Rectal smooth muscle tissue (tissue), 1 donor: ENCODE data around the gene TPCN1.

ENCODE experiments used
- H3K27ac ChIP-seq: one replicate; pipeline ENCODE4 v1.7.0; 2013; ENCODE audit warnings: low read depth, low read length, inconsistent platforms
- H3K27me3 ChIP-seq: one replicate; pipeline ENCODE4 v1.7.0; 2013; ENCODE audit warnings: low read length; ENCODE audit not compliant: control insufficient read depth, insufficient read depth
- H3K36me3 ChIP-seq: one replicate; pipeline ENCODE4 v1.7.0; 2013; ENCODE audit warnings: low read length; ENCODE audit not compliant: control insufficient read depth, insufficient read depth
- H3K4me1 ChIP-seq: one replicate; pipeline ENCODE4 v1.7.0; 2013; ENCODE audit warnings: low read length; ENCODE audit not compliant: control insufficient read depth, insufficient read depth
- H3K4me3 ChIP-seq: one replicate; pipeline ENCODE4 v1.7.0; 2013; ENCODE audit warnings: low read length
- H3K9ac ChIP-seq: one replicate; pipeline ENCODE4 v1.7.0; 2013; ENCODE audit warnings: low read length

TPCN1 gene

GRCh38 chr12:113266106-113266895, 45.0 kb downstream of the TPCN1 start:
- H3K27me3 ChIP-seq = no peaks in the 10 kb centered on the region
- H3K4me3 ChIP-seq = no peak overlapping the region
- H3K9ac ChIP-seq = no peak overlapping the region
- no peaks in the 10 kb centered on the region for H3K4me1 ChIP-seq
- H3K36me3 ChIP-seq = peaks cover 11% of the 10 kb centered on the region
- H3K27ac ChIP-seq = no peak overlapping the region

- H3K36me3 ChIP-seq = peaks cover 11% of the 10 kb centered on the region
- H3K27me3 ChIP-seq = no peaks in the 10 kb centered on the region
- H3K4me1 ChIP-seq = no peaks in the 10 kb centered on the region
- H3K4me3 ChIP-seq = no peak overlapping the region
- no peak overlapping the region for H3K9ac ChIP-seq
- no peak overlapping the region for H3K27ac ChIP-seq
These were observed 46.4 kb downstream of the TPCN1 start for GRCh38 chr12:113267621-113268020.

GRCh38 chr12:113268136-113268535, 46.9 kb downstream of the TPCN1 start:
- Histone ChIP-seq H3K27ac (no peak overlapping the region), H3K9ac (no peak overlapping the region), H3K27me3 (no peaks in the 10 kb centered on the region), H3K36me3 (peaks cover 11% of the 10 kb centered on the region), H3K4me1 (no peaks in the 10 kb centered on the region), H3K4me3 (no peak overlapping the region)

GRCh38 chr12:113268621-113269020, 47.4 kb downstream of the TPCN1 start:
- H3K36me3 ChIP-seq = peaks cover 15% of the 10 kb centered on the region
- no peak overlapping the region for H3K27ac ChIP-seq
- H3K4me3 ChIP-seq = no peak overlapping the region
- no peaks in the 10 kb centered on the region for H3K27me3 ChIP-seq
- H3K9ac ChIP-seq = no peak overlapping the region
- no peaks in the 10 kb centered on the region for H3K4me1 ChIP-seq

- Histone ChIP-seq H3K36me3 (peaks cover 16% of the 10 kb centered on the region), H3K4me3 (no peak overlapping the region), H3K27ac (no peak overlapping the region), H3K9ac (no peak overlapping the region), H3K4me1 (no peaks in the 10 kb centered on the region), H3K27me3 (no peaks in the 10 kb centered on the region)
These were observed 48.1 kb downstream of the TPCN1 start for GRCh38 chr12:113269257-113269943.

- no peaks in the 10 kb centered on the region for H3K4me1 ChIP-seq
- no peak overlapping the region for H3K4me3 ChIP-seq
- H3K9ac ChIP-seq = no peak overlapping the region
- no peaks in the 10 kb centered on the region for H3K27me3 ChIP-seq
- H3K27ac ChIP-seq = no peak overlapping the region
- peaks cover 21% of the 10 kb centered on the region for H3K36me3 ChIP-seq
These were observed 49.4 kb downstream of the TPCN1 start for GRCh38 chr12:113270709-113271009.

- Histone ChIP-seq H3K9ac (no peak overlapping the region), H3K4me3 (no peak overlapping the region), H3K27me3 (no peaks in the 10 kb centered on the region), H3K4me1 (no peaks in the 10 kb centered on the region), H3K36me3 (peaks cover 26% of the 10 kb centered on the region), H3K27ac (peak overlapping the region; percentile 34)
These were observed 50.2 kb downstream of the TPCN1 start for GRCh38 chr12:113271466-113271852.

GRCh38 chr12:113271853-113272561, 50.7 kb downstream of the TPCN1 start:
- peak overlapping the region; percentile 34 for H3K27ac ChIP-seq
- H3K4me1 ChIP-seq = no peaks in the 10 kb centered on the region
- peaks cover 31% of the 10 kb centered on the region for H3K36me3 ChIP-seq
- no peak overlapping the region for H3K4me3 ChIP-seq
- no peak overlapping the region for H3K9ac ChIP-seq
- no peaks in the 10 kb centered on the region for H3K27me3 ChIP-seq

GRCh38 chr12:113273053-113273725, 51.9 kb downstream of the TPCN1 start:
- H3K27me3 ChIP-seq = no peaks in the 10 kb centered on the region
- no peak overlapping the region for H3K4me3 ChIP-seq
- no peak overlapping the region for H3K9ac ChIP-seq
- no peaks in the 10 kb centered on the region for H3K4me1 ChIP-seq
- H3K27ac ChIP-seq = no peak overlapping the region
- H3K36me3 ChIP-seq = peaks cover 30% of the 10 kb centered on the region

- Histone ChIP-seq H3K27ac (no peak overlapping the region), H3K36me3 (peaks cover 31% of the 10 kb centered on the region), H3K9ac (no peak overlapping the region), H3K4me3 (no peak overlapping the region), H3K4me1 (no peaks in the 10 kb centered on the region), H3K27me3 (no peaks in the 10 kb centered on the region)
These were observed 53.6 kb downstream of the TPCN1 start for GRCh38 chr12:113274848-113275247.

- no peaks in the 10 kb centered on the region for H3K27me3 ChIP-seq
- H3K4me3 ChIP-seq = no peak overlapping the region
- H3K27ac ChIP-seq = no peak overlapping the region
- no peaks in the 10 kb centered on the region for H3K4me1 ChIP-seq
- no peak overlapping the region for H3K9ac ChIP-seq
- peaks cover 39% of the 10 kb centered on the region for H3K36me3 ChIP-seq
These were observed 55.0 kb downstream of the TPCN1 start for GRCh38 chr12:113276306-113276705.

GRCh38 chr12:113276946-113277500, 55.8 kb downstream of the TPCN1 start:
- no peak overlapping the region for H3K4me3 ChIP-seq
- no peaks in the 10 kb centered on the region for H3K4me1 ChIP-seq
- no peaks in the 10 kb centered on the region for H3K27me3 ChIP-seq
- H3K9ac ChIP-seq = no peak overlapping the region
- H3K27ac ChIP-seq = no peak overlapping the region
- peaks cover 41% of the 10 kb centered on the region for H3K36me3 ChIP-seq
